ENCODE data around the gene DDIT4. TPM values are rescaled to one million over a fixed set of nuclear protein-coding genes. Genes with fewer than 3 reads are reported as not detected.
A peak's percentile ranks its signal among the peaks of the same experiment; 100 is the strongest.
"Not testable (repeated sequence)": the region's sequence is repeated elsewhere in the genome, so short reads cannot be mapped to it uniquely, and the experiment has no call there.

Gene DDIT4
- total RNA-seq, 1 donor from 2014 or later = 161 TPM

DNA sequence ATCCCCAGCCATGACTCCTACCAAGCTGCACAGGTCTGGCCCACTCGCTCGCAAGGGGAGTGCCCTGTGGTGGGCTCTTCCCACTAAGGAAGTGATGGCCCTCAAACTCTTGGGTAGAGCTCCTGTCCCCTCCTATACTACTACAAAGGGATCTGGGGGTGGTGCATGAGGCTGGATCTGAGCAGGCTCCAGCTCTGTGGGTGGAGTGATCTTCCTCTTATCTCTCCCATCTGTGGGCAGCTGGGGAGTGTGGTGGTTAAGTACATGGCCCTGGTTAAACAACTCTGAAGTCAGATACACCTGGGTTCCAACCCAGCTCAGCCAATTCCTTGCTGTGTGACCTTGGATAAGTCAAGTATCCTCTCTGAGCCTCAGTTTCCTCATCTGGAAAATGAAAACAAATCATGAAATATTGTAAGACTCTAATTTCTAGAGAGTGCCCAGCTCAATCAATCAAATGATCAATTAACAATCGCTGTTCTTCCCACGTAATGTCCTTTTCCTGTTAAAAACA, 17.4 kb downstream of the DDIT4 start:
- Histone ChIP-seq H3K27me3 (ENCODE audit: low read depth) (no peaks in the 10 kb centered on the region), H3K9me3 (no peaks in the 10 kb centered on the region), H3K36me3 (no peaks in the 10 kb centered on the region), H3K4me3 (no peak overlapping the region), H3K27ac (no peak overlapping the region), H3K4me1 (peaks cover 2% of the 10 kb centered on the region)
- intact Hi-C loops (cut with DNase I) = no loop called here
- DNase-seq (no peak), ATAC-seq (peak in 1 of 2 donors; percentile 7)
- TF ChIP-seq CTCF (IDR thresholded peaks at IDR 0.05) = no peak

GRCh38 chr10:72292223-72292691, 18.5 kb downstream of the DDIT4 start:
- DNase-seq = no peak

GRCh38 chr10:72295330-72295910, 21.7 kb downstream of the DDIT4 start:
- H3K36me3 ChIP-seq = no peaks in the 10 kb centered on the region
- H3K4me3 ChIP-seq = no peak overlapping the region
- TF ChIP-seq CTCF (IDR thresholded peaks at IDR 0.05) = no peak
- peak overlapping the region; percentile 99 for H3K27ac ChIP-seq
- DNase-seq (no peak), ATAC-seq (no peak)
- H3K9me3 ChIP-seq = no peaks in the 10 kb centered on the region
- no peaks in the 10 kb centered on the region for H3K27me3 ChIP-seq (ENCODE audit: low read depth)
- intact Hi-C loops (cut with DNase I) = no loop called here
- peaks cover 25% of the 10 kb centered on the region for H3K4me1 ChIP-seq

More at GRCh38 chr10:72292223-72292691, 18.5 kb downstream of the DDIT4 start:
- Histone ChIP-seq H3K9me3 (no peaks in the 10 kb centered on the region), H3K4me1 (peaks cover 14% of the 10 kb centered on the region), H3K27ac (no peak overlapping the region), H3K4me3 (no peak overlapping the region), H3K36me3 (no peaks in the 10 kb centered on the region), H3K27me3 (ENCODE audit: low read depth) (no peaks in the 10 kb centered on the region)
- no peak for ATAC-seq
- no peak for TF ChIP-seq CTCF (IDR thresholded peaks at IDR 0.05)
- intact Hi-C loops (cut with DNase I) = no loop called here

GRCh38 chr10:72296829-72297280, 23.1 kb downstream of the DDIT4 start:
- H3K36me3 ChIP-seq; intact Hi-C loops (cut with DNase I); H3K9me3 ChIP-seq; H3K27me3 ChIP-seq (ENCODE audit: low read depth); ATAC-seq; DNase-seq: not testable (repeated sequence)
- Histone ChIP-seq H3K27ac (peak overlapping the region; percentile 99), H3K4me1 (peaks cover 25% of the 10 kb centered on the region), H3K4me3 (peak overlapping the region; percentile 73)

DNA sequence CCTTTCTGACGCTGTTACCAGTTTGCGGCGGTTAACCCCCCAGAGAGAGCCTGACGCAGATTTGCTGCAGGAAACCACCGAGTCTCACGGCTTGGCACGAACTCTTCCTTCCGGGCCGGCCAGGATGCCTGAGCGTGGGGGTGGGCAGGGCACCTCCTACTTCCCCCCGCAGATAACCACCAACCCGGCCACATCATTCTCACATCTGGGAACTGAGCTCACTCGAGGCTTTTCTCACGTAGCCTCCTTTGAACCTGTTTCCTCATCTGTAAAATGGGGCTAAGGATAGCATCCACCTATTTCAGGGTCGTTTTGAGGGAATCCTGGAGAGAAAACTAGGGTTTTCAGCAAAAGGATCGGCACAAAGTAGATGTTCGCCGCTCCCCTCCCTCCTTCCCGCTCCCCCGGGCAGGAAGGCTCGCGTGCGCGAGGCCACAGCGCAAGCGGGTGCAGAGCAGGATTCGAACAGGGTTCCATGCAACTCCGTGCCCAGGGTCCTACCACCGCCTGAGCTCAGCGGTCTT, 23.6 kb downstream of the DDIT4 start:
- intact Hi-C loops (cut with DNase I) = no loop called here
- Histone ChIP-seq H3K36me3 (no peaks in the 10 kb centered on the region), H3K27me3 (ENCODE audit: low read depth) (no peaks in the 10 kb centered on the region), H3K4me1 (peaks cover 25% of the 10 kb centered on the region), H3K27ac (peak overlapping the region; percentile 99), H3K9me3 (no peaks in the 10 kb centered on the region), H3K4me3 (peak overlapping the region; percentile 73)
- ATAC-seq (peak; percentile 83 to 89), DNase-seq (peak; percentile 91)
- no peak for TF ChIP-seq CTCF (IDR thresholded peaks at IDR 0.05)

Measured in lower lobe of right lung (tissue), 2 donors.